IgD-negative memory B cell (primary cell): ENCODE data around the gene DTD2. TPM values are rescaled to one million over a fixed set of nuclear protein-coding genes. Genes with fewer than 3 reads are reported as not detected.
"Not testable (repeated sequence)": the region's sequence is repeated elsewhere in the genome, so short reads cannot be mapped to it uniquely, and the experiment has no call there.

Experiments used
- H3K27ac Mint-ChIP-seq, 3 donors: one replicate each; pipeline ENCODE4 v1.8.0; 2020 to 2022; ENCODE audit warnings: mild to moderate bottlenecking in 3 of 3, mixed read lengths in 3 of 3, moderate library complexity in 1 of 3
- H3K27me3 Mint-ChIP-seq: one replicate; pipeline ENCODE4 v1.8.0; 2021; ENCODE audit warnings: mixed read lengths
- H3K36me3 Mint-ChIP-seq: one replicate; pipeline ENCODE4 v1.8.0; 2020; ENCODE audit warnings: mild to moderate bottlenecking, mixed read lengths
- H3K4me1 Mint-ChIP-seq, 3 donors: one replicate each; pipeline ENCODE4 v1.8.0; 2020 to 2022; ENCODE audit warnings: mixed read lengths in 3 of 3, mild to moderate bottlenecking in 1 of 3
- H3K4me3 Mint-ChIP-seq, 4 donors: one replicate each; pipeline ENCODE4 v1.8.0; 2020 to 2022; ENCODE audit warnings: mild to moderate bottlenecking in 4 of 4, mixed read lengths in 4 of 4, moderate library complexity in 3 of 4
- H3K9me3 Mint-ChIP-seq, 3 donors: one replicate each; pipeline ENCODE4 v1.8.0; 2020 to 2021; ENCODE audit warnings: mixed read lengths in 3 of 3, mild to moderate bottlenecking in 1 of 3
- polyA plus RNA-seq: library from polyadenylated mRNA; unstranded; fragments of 300-500 nt; fragmentation: Illumina TruSeq; gene quantifications from one replicate; pipeline ENCODE4 v1.2.3, GENCODE V29; 2021

DTD2 gene
- polyA plus RNA-seq, 1 donor from 2014 or later: 22.1 TPM

DNA sequence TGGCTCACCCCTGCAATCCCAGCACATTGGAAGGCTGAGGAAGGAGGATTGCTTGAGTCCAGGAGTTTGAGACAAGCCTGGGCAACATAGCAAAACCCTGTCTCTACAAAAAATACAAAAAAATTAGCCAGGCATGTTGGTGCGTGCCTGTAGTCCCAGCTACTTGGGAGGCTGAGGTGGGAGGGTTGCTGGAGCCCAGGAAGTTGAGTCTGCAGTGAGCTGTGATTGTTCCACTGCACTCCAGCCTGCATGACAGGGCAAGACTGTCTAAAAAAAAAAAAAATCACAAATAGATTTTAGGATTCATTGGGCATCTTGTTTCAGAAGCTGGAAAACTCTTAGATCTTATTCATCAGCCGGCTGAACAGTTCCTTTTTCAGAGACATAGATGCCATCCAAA lies 5.1 kb upstream of the DTD2 start:
- peaks cover 8 to 16% (median 14%) of the 10 kb centered on the region in 3 donors for H3K4me1 Mint-ChIP-seq
- not testable (repeated sequence) for H3K9me3 Mint-ChIP-seq, H3K36me3 Mint-ChIP-seq, H3K4me3 Mint-ChIP-seq, H3K27me3 Mint-ChIP-seq
- H3K27ac Mint-ChIP-seq: peak overlapping the region in 1 of 3 donors; percentile 5

DNA sequence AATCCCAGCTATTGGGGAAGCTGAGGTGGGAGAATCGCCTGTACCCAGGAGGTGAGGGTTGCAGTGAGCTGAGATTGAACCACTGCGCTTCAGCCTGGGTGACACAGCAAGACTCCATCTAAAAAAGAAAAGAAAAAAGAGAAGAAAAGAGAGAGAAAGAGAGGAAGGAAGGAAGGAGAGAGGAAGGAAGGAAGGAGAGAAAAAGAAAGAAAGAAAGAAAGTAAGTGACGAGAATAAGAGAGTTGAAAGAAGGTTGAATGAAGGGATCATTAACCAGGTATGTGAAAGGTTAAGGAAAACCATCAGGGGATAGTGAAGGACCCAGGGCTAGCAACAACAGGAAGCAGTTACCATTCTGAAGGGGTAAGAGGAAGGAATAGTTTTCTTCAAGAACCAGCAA lies 4.2 kb upstream of the DTD2 start:
- H3K4me1 Mint-ChIP-seq: peaks cover 12 to 25% (median 17%) of the 10 kb centered on the region in 3 donors
- no peaks in the 10 kb centered on the region for H3K27me3 Mint-ChIP-seq
- peak overlapping the region in 1 of 4 donors; percentile 55 for H3K4me3 Mint-ChIP-seq
- H3K9me3 Mint-ChIP-seq: no peaks in the 10 kb centered on the region
- no peaks in the 10 kb centered on the region for H3K36me3 Mint-ChIP-seq
- peak overlapping the region in 1 of 3 donors; percentile 53 for H3K27ac Mint-ChIP-seq

DNA sequence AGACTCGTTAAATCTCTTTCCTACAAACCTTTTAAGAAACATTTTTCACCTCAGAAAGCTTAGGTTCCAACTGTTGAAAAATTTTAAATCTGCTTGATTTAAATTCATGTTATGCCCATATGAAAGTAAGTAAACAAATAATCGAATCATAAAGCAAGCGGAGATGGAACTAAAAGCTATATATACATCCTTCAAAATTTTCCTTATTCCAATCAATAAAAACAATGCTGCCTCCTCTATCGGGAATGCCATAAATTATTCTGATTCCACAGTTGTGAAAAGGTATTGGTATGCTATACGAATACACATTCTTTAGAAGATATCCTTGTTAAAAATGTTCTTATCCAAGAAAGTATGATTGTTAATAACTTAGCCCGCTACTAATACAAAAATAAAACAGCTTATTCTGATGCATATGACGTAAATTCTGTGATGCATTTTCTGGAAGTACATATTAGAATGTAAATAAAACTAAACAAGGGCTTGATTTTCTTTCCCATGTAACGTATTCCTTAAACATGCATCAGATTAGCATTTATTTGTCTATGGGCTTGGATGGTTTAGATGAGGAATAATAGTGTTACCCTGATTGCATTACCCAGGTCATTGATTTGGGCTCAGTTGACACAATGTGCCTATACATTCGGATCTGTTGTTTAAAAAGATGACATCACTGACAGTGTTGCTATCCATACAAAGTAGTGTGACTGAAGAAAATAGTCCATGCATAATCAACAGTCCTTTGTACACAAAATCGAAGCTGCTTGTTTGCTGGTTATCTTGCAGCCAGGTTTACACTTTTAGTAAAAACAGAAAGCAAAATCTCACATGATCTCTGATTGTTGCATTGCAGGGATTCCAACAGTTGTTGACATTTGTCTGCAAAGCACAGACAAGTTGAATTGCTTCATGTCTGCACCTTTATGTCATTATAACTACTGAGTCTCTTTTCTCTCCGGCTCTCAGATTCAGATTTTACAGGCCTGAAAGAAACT lies 656 bp upstream of the DTD2 start:
- peaks cover 24 to 39% (median 24%) of the 10 kb centered on the region in 3 donors for H3K4me1 Mint-ChIP-seq
- peak overlapping the region; percentile 93 to 99 (median 98) for H3K4me3 Mint-ChIP-seq
- H3K27ac Mint-ChIP-seq: peak overlapping the region; percentile 93 to 98 (median 94)
- H3K36me3 Mint-ChIP-seq: peaks cover 4% of the 10 kb centered on the region
- no peaks in the 10 kb centered on the region for H3K9me3 Mint-ChIP-seq
- H3K27me3 Mint-ChIP-seq: no peaks in the 10 kb centered on the region

DNA sequence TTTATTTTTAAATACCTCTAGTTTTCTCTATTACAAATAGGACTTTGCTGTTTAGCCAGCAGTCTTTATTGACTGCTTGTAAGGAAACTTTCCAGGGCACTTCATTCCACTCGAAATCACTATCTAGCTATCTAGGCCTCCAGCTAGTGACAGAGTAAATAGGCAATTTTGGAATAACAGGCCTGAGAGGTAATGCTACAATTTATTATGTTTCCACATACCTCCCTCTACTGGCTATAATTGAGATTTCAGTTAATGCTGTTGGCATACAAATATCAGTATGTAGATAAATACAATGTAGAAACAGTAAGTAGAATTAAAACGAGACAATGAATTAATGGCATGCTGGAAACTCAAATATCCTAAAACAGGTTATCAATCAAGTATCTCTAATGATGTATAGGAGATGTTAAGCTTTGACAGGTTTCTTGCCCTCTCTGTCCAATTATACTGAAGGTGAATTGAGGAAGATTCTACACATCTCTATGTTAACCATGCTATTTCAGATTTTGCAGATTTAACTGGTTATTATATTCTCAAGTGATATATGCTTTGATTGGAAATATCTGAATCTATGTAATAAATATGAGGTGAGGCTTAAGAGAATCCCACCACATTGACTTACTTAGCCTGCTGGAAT lies 7.2 kb downstream of the DTD2 start:
- H3K9me3 Mint-ChIP-seq: no peaks in the 10 kb centered on the region
- H3K27me3 Mint-ChIP-seq: no peaks in the 10 kb centered on the region
- peaks cover 9% of the 10 kb centered on the region for H3K36me3 Mint-ChIP-seq
- peak overlapping the region in 1 of 4 donors; percentile 2 for H3K4me3 Mint-ChIP-seq
- peaks cover 5 to 11% (median 7%) of the 10 kb centered on the region in 3 donors for H3K4me1 Mint-ChIP-seq
- no peak overlapping the region for H3K27ac Mint-ChIP-seq

DNA sequence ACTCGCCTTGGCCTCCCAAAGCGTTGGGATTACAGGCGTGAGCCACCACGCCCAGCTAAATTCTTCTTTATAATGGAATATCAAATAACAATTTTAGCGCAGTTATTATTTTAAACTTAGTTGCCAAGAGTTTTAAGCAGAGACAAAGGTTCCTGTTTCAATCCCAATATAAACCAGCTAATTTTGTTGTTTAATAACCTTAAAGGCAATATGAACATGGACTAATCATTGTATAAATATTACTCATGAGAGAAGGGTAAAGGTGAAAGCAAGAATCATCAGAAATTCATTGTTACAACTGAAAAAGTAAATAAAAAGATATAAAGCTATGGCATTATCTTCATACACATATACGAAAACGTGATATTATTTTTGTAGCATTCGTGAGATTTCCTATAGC lies 8.2 kb downstream of the DTD2 start:
- Mint-ChIP-seq H3K27ac (no peak overlapping the region), H3K4me1 (peaks cover 0 to 5% (median 4%) of the 10 kb centered on the region in 3 donors), H3K9me3 (no peaks in the 10 kb centered on the region), H3K36me3 (peaks cover 9% of the 10 kb centered on the region), H3K4me3 (no peak overlapping the region), H3K27me3 (no peaks in the 10 kb centered on the region)

DNA sequence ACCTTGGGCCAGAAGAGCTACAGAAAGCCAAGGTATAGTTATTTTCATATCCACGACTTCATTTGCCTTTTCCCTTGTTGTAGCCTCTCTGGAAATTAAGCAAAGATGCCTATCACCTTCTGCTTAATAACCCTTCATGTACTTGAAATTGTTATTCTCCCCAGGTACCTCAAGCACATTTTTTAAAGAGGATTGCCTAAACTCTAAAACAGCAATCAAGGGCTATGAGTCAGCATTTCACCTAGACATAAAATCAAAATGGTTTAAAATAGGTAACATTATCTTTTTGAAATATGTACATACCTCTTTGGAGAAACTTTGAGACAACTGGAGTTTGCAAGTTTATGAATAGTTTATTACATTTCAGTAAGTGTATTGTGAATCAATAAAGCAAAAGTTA lies 11.6 kb downstream of the DTD2 start:
- Mint-ChIP-seq H3K36me3 (peaks cover 5% of the 10 kb centered on the region), H3K27me3 (no peaks in the 10 kb centered on the region), H3K4me1 (no peaks in the 10 kb centered on the region), H3K4me3 (no peak overlapping the region), H3K9me3 (no peaks in the 10 kb centered on the region), H3K27ac (no peak overlapping the region)

DNA sequence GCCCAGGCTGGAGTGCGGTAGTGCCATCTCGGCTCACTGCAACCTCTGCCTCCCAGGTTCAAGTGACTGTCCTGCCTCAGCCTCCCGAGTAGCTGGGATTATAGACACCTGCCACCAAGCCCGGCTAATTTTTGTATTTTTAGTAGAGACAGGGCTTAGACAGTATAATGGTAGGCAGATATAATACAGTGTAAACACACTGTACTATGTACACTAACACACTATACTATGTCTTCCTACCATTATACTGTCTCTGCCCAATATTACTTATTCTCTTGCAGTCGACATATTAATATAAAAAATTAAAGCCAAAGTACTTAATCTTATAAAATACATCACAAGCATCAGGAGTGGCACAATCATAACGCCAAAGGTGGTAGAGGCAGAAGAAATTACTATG lies 15.0 kb downstream of the DTD2 start:
- Mint-ChIP-seq H3K27me3 (no peaks in the 10 kb centered on the region), H3K4me1 (no peaks in the 10 kb centered on the region), H3K27ac (no peak overlapping the region), H3K9me3 (no peaks in the 10 kb centered on the region), H3K4me3 (no peak overlapping the region), H3K36me3 (peaks cover 9% of the 10 kb centered on the region)

DNA sequence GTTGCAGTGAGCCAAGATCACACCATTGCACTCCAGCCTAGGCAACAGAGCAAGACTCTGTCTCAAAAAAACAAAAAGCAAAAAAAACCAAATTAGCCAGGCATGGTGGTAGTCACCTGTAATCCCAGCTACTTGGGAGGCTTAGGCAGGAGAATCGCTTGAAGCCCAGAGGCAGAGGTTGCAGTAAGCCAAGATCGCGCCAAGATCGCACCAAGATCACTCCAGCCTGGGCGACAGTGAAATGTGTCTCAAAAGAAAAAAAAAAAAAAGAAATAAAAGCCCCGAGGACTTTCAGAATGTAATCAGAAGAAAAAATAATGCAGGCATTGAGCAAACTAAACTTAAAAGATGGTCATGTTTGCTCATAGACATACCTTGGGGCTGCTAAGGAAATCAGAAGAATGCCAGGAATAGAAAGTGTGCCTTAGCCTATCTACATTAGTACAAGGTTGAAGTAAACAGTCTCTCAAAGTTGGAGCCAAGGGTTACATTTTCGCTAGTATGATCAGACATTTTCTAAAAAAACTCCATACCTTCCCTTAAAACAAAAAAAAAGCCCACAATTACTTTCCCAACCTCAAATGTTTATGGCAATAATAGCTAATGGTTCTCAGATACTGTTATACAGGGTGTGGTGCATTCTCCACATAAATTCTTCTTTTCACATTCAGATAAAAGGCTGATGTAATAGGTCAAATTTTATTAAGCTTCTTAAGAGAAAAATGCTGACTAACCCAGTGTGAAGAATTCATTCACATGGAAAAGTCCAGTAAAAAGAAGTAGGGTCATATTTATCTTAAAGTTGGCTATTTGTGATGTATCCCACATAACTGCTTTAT lies 15.8 kb downstream of the DTD2 start:
- Mint-ChIP-seq H3K27me3 (no peaks in the 10 kb centered on the region), H3K27ac (no peak overlapping the region), H3K36me3 (peaks cover 9% of the 10 kb centered on the region), H3K4me3 (no peak overlapping the region), H3K9me3 (no peaks in the 10 kb centered on the region), H3K4me1 (no peaks in the 10 kb centered on the region)

DNA sequence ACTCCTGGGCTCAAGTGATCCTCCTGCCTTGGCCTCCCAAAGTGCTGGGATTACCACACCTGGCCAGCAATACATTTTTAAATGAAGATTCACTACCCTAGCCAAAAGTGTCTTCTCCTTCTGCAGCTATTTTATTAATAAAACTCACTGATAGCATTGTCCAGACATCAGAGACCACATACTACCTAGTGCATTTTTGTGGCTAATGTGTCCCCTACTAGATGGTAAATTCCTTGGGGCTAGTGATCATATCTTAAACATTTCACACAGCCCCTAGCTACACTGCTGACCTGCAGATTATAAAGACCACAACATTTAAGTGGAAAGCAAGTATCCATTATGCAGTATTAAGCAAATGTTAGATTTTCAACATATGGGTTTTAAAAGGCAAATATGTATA lies 17.0 kb downstream of the DTD2 start:
- H3K4me1 Mint-ChIP-seq: peaks cover 0 to 5% (median 1%) of the 10 kb centered on the region in 3 donors
- H3K27me3 Mint-ChIP-seq: no peaks in the 10 kb centered on the region
- no peaks in the 10 kb centered on the region for H3K9me3 Mint-ChIP-seq
- H3K36me3 Mint-ChIP-seq: peaks cover 6% of the 10 kb centered on the region
- no peak overlapping the region for H3K4me3 Mint-ChIP-seq
- H3K27ac Mint-ChIP-seq: no peak overlapping the region

DNA sequence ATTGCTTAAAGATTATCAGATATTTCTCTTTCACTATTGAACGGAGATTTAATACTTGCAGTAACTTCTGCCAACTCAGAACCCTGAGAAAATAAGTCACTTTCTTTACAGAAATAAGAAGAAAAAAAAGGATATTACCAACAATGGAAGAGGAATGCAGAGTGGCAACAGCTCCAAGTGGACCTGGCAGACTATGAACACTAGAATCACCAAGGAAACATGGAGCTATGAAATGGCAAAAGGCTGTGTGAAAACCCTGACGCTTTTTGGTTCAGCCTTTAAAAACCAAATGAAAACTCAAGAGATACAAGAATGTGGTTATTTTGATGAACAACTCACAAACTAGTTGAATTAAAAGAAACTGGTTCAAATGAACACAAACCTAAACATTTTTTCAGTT lies 17.7 kb downstream of the DTD2 start:
- H3K27ac Mint-ChIP-seq: no peak overlapping the region

DNA sequence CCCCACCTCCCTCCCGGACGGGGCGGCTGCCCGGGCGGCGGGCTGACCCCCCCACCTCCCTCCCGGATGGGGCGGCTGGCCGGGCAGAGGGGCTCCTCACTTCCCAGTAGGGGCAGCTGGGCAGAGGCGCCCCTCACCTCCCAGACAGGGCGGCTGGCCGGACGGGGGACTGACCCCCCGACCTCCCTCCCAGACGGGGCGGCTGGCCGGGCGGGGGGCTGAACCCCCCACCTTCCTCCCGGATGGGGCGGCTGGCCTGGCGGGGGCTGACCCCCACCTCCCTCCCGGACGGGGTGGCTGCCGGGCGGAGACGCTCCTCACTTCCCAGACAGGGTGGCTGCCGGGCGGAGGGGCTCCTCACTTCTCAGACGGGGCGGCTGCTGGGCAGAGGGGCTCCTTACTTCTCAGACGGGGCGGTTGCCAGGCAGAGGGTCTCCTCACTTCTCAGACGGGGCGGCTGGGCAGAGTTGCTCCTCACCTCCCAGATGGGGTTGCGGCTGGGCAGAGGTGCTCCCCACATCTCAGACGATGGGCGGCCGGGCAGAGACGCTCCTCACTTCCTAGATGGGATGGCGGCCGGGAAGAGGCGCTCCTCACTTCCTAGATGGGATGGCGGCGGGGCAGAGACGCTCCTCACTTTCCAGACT lies 20.1 kb downstream of the DTD2 start:
- H3K27ac Mint-ChIP-seq, H3K27me3 Mint-ChIP-seq, H3K4me1 Mint-ChIP-seq, H3K4me3 Mint-ChIP-seq, H3K9me3 Mint-ChIP-seq: not testable (repeated sequence)
- peaks cover 15% of the 10 kb centered on the region for H3K36me3 Mint-ChIP-seq

More for the DNA sequence above, 17.7 kb downstream of the DTD2 start:
- Mint-ChIP-seq H3K36me3 (peaks cover 6% of the 10 kb centered on the region), H3K4me3 (no peak overlapping the region), H3K27me3 (no peaks in the 10 kb centered on the region), H3K9me3 (no peaks in the 10 kb centered on the region), H3K4me1 (peaks cover 0 to 5% (median 1%) of the 10 kb centered on the region in 3 donors)

DNA sequence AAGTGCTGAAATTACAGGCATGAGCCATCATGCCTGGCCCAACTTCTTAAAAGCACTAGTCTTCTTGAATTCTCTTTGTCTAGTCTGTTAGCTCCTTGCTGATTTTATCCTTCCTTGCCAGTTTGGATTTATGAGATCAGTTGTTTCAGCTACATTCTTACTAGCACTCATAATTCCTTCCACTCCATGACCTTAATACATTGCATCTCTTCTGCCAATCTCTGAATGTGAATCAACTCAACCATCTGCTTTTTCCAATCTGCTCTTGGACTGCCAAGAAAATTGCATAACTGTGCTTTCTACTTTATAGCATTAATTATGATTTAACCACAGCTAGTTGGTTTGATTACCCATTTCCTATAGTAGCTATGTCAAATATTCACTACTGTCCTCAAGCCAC lies 22.0 kb downstream of the DTD2 start:
- Mint-ChIP-seq H3K4me3 (no peak overlapping the region), H3K27me3 (no peaks in the 10 kb centered on the region), H3K9me3 (peaks cover 0 to 7% (median 6%) of the 10 kb centered on the region in 3 donors), H3K27ac (no peak overlapping the region), H3K36me3 (peaks cover 17% of the 10 kb centered on the region), H3K4me1 (peaks cover 0 to 5% (median 1%) of the 10 kb centered on the region in 3 donors)

DNA sequence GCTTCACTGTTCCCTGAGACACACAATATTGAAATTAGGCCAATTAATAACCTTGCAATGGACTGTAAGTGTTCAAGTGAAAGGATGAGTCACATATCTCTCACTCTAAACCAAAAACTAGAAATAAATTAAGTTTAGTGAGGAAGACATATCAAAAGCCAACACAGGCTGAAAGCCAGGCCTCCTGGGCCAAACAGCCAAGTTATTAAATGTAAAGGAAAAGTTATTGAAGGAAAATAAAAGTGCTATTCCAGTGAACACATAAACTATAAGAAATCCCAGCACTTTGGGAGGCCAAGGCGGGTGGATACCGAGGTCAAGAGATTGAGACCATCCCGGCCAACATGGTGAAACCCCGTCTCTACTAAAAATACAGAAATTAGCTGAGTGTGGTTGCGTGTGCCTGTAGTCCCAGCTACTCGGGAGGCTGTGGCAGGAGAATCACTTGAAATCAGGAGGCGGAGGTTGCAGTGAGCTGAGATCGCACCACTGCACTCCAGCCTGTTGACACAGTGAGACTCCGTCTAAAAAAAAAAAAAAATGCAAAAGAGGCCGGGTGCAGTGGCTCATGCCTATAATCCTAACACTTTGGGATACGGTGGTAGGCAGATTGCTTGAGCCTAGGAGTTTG lies 26.6 kb downstream of the DTD2 start:
- peaks cover 10% of the 10 kb centered on the region for H3K36me3 Mint-ChIP-seq
- H3K4me1 Mint-ChIP-seq: peaks cover 0 to 2% (median 1%) of the 10 kb centered on the region in 3 donors
- no peak overlapping the region for H3K4me3 Mint-ChIP-seq
- H3K9me3 Mint-ChIP-seq: peaks cover 0 to 7% (median 6%) of the 10 kb centered on the region in 3 donors
- no peaks in the 10 kb centered on the region for H3K27me3 Mint-ChIP-seq
- H3K27ac Mint-ChIP-seq: no peak overlapping the region

DNA sequence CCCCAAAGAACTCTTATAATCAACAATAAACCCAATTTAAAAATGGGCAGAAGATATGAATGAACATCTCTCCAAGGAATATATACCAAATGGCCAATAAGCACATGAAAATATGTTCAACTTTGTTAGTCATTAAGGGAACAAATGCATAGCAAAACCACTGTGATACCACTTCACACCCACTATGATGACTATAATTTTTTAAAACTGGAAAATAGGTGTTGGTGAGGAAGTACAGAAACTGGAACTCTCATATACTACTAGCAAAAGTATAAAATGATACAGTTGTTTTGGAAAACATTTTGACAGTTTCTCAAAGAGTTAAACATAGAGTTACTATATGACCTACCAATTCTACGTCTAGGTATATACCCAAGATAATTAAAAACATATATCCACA lies 27.5 kb downstream of the DTD2 start:
- H3K36me3 Mint-ChIP-seq: peaks cover 10% of the 10 kb centered on the region
- H3K27ac Mint-ChIP-seq: no peak overlapping the region
- no peaks in the 10 kb centered on the region for H3K4me1 Mint-ChIP-seq
- no peak overlapping the region for H3K4me3 Mint-ChIP-seq
- peaks cover 0 to 7% (median 6%) of the 10 kb centered on the region in 3 donors for H3K9me3 Mint-ChIP-seq
- H3K27me3 Mint-ChIP-seq: no peaks in the 10 kb centered on the region
